Panc1 (cell line): ENCODE results near the gene TAF13.

ENCODE experiments used
- CTCF ChIP-seq: fragments of 450-650 bp; IDR thresholded peaks from 2 replicates; pipeline ENCODE4 v1.5.1; 2017; ENCODE audit warnings: mild to moderate bottlenecking
- SIN3A ChIP-seq: IDR thresholded peaks from 2 replicates; pipeline ENCODE4 v1.6.1; 2012; ENCODE audit warnings: low read depth, mild to moderate bottlenecking, low read length, moderate library complexity, borderline replicate concordance; ENCODE audit not compliant: insufficient read depth
- TCF7L2 ChIP-seq: IDR thresholded peaks from 2 replicates; pipeline ENCODE4 v1.6.1; 2011; ENCODE audit warnings: mild to moderate bottlenecking, low read depth, low read length, inconsistent platforms

GRCh38 chr1:109041621-109042468 is 34.0 kb downstream of the TAF13 start, which contains the start of gene WDR47:
- TF ChIP-seq SIN3A, result peak; percentile 60; the same call in 1 of the 2 replicates
- TF ChIP-seq CTCF, result no peak
- TF ChIP-seq TCF7L2, result no peak
